Measurements from ENCODE around the gene CYP3A4.
"Not testable (repeated sequence)": the region's sequence is repeated elsewhere in the genome, so short reads cannot be mapped to it uniquely, and the experiment has no call there.

The CYP3A4 gene

DNA sequence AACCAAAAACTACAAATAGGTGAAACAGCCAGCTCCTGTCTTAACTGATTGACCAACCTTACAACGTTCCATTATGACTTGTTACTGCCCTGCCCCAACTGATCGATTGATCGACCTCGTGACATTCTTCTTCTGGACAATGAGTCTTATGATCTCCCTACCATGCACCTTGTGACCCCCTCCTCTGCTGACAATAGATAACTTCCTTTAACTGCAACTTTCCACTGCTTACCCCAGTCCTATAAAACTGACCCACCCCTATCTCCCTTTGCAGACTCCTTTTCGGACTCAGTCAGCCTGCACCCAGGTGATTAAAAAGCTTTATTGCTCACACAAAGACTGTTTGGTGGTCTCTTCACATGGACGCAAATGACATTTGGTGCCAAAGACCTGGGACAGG is 60.8 kb downstream of the CYP3A4 start:
- not testable (repeated sequence) for DNase-seq (ENCODE audit: low spot score)

DNA sequence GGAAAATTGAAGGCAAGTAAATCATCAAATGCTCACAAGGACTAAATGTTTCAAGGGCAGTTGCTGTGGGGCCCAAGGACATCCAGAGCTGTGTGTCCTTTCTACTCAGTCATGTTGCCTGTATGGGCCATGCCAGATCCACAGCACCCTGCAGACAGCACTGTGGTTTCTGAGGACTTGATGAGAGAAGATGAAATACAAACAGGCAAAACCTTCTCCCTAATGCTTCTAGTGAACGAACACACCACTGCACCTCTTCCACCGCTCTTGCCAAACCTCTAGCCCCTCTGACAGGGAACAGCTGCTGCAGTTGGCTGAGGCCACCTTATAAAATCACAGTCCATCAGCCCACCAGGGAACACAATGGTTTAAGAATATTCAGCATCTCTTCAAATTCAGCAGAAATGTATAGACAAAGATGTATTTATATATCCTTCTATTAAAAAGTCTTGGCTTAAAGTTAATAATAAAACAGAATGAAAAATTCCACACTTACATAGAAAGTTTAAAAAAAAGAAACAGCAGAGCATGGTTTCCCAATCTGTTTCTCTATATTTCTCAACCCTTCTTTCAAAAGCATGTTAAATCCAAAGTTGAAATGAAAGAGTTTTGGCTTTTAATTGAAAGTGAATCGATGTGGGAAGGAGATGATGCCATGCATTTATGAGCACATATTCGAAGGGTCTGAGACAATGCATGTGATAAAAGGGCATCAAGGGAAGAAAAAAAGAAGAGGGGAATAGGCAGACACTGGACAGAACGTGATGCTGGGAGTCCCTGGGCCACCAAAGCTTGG is 63.0 kb downstream of the CYP3A4 start:
- no peak for DNase-seq (ENCODE audit: low spot score)

DNA sequence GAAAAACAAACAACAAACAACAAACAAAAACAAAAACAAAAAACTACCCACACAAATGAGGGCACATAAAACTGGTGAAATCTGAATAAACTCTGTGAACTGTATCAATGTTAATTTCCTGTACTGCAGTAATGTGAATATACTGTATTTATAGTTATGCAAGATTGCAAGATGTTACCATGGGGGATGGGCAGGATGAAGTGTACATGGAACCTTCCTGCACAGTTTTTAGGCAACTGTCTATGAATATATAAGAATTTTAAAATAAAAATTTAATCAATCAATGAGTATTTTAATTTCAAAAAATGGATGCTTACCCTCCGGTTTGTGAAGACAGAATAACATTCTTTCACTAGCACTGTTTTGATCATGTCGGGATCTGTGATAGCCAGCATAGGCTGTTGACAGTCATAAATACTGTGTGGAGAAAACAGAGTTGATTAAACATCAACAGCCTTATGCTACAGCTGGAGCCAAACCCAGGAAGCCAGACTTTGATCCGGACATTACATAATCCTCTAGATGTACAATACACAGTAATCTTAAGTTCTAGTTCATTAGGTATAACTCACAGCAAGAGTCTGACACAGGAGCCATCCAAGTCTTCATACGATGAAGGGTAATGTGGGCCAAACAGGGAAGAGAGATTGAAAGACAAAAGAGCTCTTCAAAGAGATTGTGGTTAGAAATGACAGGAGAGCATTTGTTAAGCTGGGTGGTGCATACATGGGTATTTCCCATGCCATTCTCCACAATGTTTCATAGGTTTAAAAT is 63.8 kb downstream of the CYP3A4 start:
- DNase-seq (ENCODE audit: low spot score), result no peak

GRCh38 chr7:99713995-99714570 is 69.9 kb downstream of the CYP3A4 start:
- DNase-seq (ENCODE audit: low spot score), result no peak

DNA sequence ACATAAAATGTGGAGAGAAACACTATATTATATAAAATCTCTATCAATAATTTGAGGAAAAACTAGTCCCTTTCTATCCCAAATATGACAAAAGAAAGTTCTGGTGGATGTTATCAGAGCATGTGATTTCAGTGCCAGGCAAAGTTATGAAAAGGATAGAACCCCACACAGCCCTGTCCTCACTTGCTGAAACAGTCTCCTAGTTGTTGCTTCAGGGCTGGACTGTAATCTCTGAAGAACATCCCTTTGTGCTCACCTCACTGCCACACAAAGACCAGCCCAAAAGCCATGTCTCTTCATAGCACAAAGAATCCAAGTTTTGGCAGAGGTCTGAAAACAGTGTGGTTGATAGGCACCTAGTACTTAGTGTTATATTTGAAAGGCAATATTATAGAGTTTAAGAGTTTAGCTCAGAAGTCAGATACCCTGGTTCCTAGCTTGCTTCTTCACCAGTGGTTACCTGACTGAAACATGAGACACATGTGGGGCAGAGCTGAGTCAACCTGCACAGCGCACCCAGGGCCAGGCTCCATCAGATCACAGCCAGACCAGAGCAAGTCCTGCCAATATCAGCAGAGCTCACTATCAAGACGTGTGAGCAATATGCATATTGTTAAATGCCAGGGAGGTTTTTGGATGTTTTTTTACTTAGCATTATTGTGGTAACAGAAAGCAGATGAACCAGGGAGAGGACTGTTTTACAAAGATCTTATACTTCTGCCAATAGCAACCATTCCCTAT is 74.0 kb downstream of the CYP3A4 start:
- DNase-seq (ENCODE audit: low spot score), result no peak

DNA sequence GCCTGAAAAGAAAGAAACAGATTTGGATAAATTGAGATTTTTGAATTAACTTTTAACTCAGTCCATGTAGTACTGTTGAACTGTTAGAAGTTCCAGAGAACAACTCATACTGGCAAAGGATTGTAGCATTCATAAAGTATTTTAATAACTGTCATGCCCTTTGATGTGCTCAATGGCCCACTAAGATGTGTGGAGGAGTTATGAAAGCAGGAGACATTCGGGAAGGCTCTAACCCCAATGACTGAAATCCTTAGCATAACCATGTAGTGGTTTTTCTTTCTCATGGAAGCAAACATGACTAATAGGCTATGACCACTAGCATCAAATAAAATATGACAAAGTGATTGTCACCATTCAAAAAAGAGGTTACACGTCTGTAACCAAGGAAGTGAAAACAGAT is 74.7 kb downstream of the CYP3A4 start:
- no peak for DNase-seq (ENCODE audit: low spot score)

GRCh38 chr7:99707096-99707495 is 76.9 kb downstream of the CYP3A4 start:
- no peak for DNase-seq (ENCODE audit: low spot score)

All from hepatic stellate cell (primary cell).